Ishikawa (cell line): ENCODE results near the gene NDUFAB1.

Source experiments
- CEBPB ChIP-seq: IDR thresholded peaks from 2 replicates; pipeline ENCODE4 v1.6.1; 2012
- CREB1 ChIP-seq: IDR thresholded peaks from 2 replicates; pipeline ENCODE4 v1.6.1; 2012; ENCODE audit warnings: low read depth
- EGR1 ChIP-seq: IDR thresholded peaks from 2 replicates; pipeline ENCODE4 v1.6.1; 2012
- EP300 ChIP-seq: IDR thresholded peaks from 2 replicates; pipeline ENCODE4 v1.6.1; 2012; ENCODE audit warnings: borderline replicate concordance
- FOXM1 ChIP-seq: IDR thresholded peaks from 2 replicates; pipeline ENCODE4 v1.6.1; 2012; ENCODE audit warnings: low read depth, borderline replicate concordance
- NFIC ChIP-seq: IDR thresholded peaks from 2 replicates; pipeline ENCODE4 v1.6.1; 2012
- RAD21 ChIP-seq: IDR thresholded peaks from 2 replicates; pipeline ENCODE4 v1.6.1; 2012; ENCODE audit warnings: low read depth
- TAF1 ChIP-seq: IDR thresholded peaks from 2 replicates; pipeline ENCODE4 v1.6.1; 2012; ENCODE audit warnings: low read depth, mild to moderate bottlenecking
- TCF12 ChIP-seq: IDR thresholded peaks from 2 replicates; pipeline ENCODE4 v1.6.1; 2012; ENCODE audit warnings: low read depth
- TEAD4 ChIP-seq: IDR thresholded peaks from 2 replicates; pipeline ENCODE4 v1.6.1; 2012
- YY1 ChIP-seq: IDR thresholded peaks from 2 replicates; pipeline ENCODE4 v1.6.1; 2012; ENCODE audit warnings: low read depth
- ZBTB7A ChIP-seq: IDR thresholded peaks from 2 replicates; pipeline ENCODE4 v1.6.1; 2012; ENCODE audit warnings: low read depth
- TF ChIP-seq, protein P1 (sequence below): IDR thresholded peaks from 2 replicates; pipeline ENCODE4 v1.6.1; 2012; ENCODE audit warnings: low read depth, mild to moderate bottlenecking
- TF ChIP-seq, protein P2 (sequence below): IDR thresholded peaks from 2 replicates; pipeline ENCODE4 v1.6.1; 2012
- TF ChIP-seq, protein P3 (sequence below): IDR thresholded peaks from 2 replicates; pipeline ENCODE4 v1.6.1; 2012

Gene NDUFAB1

DNA sequence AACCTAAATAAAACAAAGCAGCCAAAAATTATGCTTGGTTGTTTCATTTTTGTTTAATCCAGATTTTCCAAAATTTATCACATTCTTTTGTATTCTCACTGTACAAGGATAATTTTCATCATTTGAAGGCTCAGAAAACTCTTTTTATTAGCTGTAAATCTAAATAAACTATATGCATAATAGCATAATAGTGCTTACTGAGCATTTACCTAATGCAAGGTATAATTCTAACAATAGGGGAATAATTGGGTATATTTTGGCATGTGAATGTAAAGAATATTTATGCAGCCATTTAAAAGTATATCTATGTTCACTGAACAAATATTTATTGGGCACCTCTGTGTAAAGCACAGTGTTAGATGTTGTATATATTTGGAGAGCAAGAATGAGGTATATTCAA is 28.0 kb upstream of the NDUFAB1 start:
- no peak for TF ChIP-seq TEAD4
- no peak for TF ChIP-seq NFIC
- TF ChIP-seq, protein P1, sequence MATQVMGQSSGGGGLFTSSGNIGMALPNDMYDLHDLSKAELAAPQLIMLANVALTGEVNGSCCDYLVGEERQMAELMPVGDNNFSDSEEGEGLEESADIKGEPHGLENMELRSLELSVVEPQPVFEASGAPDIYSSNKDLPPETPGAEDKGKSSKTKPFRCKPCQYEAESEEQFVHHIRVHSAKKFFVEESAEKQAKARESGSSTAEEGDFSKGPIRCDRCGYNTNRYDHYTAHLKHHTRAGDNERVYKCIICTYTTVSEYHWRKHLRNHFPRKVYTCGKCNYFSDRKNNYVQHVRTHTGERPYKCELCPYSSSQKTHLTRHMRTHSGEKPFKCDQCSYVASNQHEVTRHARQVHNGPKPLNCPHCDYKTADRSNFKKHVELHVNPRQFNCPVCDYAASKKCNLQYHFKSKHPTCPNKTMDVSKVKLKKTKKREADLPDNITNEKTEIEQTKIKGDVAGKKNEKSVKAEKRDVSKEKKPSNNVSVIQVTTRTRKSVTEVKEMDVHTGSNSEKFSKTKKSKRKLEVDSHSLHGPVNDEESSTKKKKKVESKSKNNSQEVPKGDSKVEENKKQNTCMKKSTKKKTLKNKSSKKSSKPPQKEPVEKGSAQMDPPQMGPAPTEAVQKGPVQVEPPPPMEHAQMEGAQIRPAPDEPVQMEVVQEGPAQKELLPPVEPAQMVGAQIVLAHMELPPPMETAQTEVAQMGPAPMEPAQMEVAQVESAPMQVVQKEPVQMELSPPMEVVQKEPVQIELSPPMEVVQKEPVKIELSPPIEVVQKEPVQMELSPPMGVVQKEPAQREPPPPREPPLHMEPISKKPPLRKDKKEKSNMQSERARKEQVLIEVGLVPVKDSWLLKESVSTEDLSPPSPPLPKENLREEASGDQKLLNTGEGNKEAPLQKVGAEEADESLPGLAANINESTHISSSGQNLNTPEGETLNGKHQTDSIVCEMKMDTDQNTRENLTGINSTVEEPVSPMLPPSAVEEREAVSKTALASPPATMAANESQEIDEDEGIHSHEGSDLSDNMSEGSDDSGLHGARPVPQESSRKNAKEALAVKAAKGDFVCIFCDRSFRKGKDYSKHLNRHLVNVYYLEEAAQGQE: no peak
- TF ChIP-seq CREB1: no peak
- TF ChIP-seq TAF1: no peak
- no peak for TF ChIP-seq RAD21
- no peak for TF ChIP-seq FOXM1
- TF ChIP-seq, protein P2, sequence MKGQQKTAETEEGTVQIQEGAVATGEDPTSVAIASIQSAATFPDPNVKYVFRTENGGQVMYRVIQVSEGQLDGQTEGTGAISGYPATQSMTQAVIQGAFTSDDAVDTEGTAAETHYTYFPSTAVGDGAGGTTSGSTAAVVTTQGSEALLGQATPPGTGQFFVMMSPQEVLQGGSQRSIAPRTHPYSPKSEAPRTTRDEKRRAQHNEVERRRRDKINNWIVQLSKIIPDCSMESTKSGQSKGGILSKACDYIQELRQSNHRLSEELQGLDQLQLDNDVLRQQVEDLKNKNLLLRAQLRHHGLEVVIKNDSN: no peak
- no peak for TF ChIP-seq EP300
- TF ChIP-seq EGR1: no peak
- TF ChIP-seq, protein P3, sequence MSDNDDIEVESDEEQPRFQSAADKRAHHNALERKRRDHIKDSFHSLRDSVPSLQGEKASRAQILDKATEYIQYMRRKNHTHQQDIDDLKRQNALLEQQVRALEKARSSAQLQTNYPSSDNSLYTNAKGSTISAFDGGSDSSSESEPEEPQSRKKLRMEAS: no peak
- TF ChIP-seq CEBPB: no peak
- no peak for TF ChIP-seq ZBTB7A
- no peak for TF ChIP-seq YY1

DNA sequence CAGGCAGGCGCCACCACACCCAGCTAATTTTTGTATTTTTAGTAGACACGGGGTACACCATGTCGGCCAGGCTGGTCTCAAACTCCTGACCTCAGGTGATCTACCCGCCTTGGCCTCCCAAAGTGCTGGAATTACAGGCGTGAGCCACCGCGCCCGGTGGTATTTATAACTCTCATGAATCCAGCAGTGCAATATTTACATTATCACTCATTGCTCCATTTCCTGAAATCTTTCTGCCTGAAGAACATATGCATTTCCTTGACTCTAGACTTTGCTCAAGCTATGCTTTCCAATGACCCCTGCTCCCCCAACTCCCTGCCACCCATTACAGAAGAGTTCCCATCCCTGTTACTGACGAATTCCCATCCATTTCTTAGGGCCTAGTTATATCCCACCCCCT is 19.7 kb upstream of the NDUFAB1 start:
- TF ChIP-seq NFIC: no peak
- no peak for TF ChIP-seq TCF12
- no peak for TF ChIP-seq TAF1
- TF ChIP-seq, protein P3: no peak

DNA sequence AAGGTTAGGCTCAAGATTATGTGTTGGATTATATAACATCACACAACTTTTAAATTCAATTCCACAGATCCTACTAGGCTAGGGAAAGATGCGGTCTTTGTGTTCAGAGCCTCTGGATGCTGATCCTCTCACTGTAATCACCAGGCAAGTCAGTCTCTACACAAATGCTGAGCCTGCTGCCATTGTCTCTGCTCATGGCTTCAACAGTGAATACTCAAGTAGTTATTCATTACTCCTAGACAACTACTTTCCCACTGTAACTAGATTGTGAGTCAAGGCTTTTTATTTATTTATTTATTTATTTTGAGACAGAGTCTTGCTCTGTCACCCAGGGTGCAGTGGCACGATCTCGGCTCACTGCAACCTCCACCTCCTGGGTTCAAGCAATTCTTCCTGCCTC is 15.8 kb upstream of the NDUFAB1 start:
- TF ChIP-seq RAD21: no peak
- no peak for TF ChIP-seq TCF12
- TF ChIP-seq, protein P1: no peak
- no peak for TF ChIP-seq NFIC
- no peak for TF ChIP-seq YY1
- no peak for TF ChIP-seq FOXM1
- TF ChIP-seq CEBPB: no peak
- no peak for TF ChIP-seq ZBTB7A
- TF ChIP-seq EGR1: no peak
- TF ChIP-seq CREB1: no peak
- TF ChIP-seq TAF1: no peak
- no peak for TF ChIP-seq EP300
- TF ChIP-seq, protein P3: no peak
- TF ChIP-seq TEAD4: no peak
- TF ChIP-seq, protein P2: no peak

- TF ChIP-seq NFIC (no peak), YY1 (no peak), TCF12 (no peak), EP300 (no peak), FOXM1 (no peak)
- TF ChIP-seq, protein P3: no peak
These were observed 13.8 kb upstream of the NDUFAB1 start for GRCh38 chr16:23609929-23610328.

DNA sequence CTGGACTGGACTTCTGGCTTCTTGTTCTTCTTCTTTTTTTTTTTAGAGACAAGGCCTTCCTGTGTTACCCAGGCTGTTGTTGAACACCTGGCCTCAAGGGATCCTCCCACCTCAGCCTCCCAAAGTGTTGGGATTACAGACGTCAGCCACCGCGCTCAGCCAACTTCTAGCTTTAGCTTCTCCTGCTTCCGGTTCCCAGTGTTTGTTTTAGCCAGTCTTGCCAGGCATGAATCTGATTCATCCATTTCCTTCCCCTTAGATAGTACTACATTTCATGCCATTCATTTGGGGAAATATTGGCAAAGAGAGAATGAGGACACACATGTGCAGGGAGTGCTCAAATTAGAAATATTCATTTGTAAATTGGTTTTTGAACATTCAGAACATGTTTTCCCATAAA is 12.1 kb upstream of the NDUFAB1 start:
- no peak for TF ChIP-seq FOXM1
- no peak for TF ChIP-seq TEAD4
- TF ChIP-seq ZBTB7A: no peak
- no peak for TF ChIP-seq EGR1
- no peak for TF ChIP-seq TCF12
- no peak for TF ChIP-seq TAF1
- TF ChIP-seq NFIC: no peak
- no peak for TF ChIP-seq CEBPB
- TF ChIP-seq, protein P1: no peak
- TF ChIP-seq, protein P3: no peak
- no peak for TF ChIP-seq RAD21
- TF ChIP-seq, protein P2: no peak
- no peak for TF ChIP-seq YY1
- no peak for TF ChIP-seq CREB1
- TF ChIP-seq EP300: no peak
